Measurements from ENCODE around the gene SLC43A3.
"Not testable (repeated sequence)": the region's sequence is repeated elsewhere in the genome, so short reads cannot be mapped to it uniquely, and the experiment has no call there.

Gene SLC43A3

DNA sequence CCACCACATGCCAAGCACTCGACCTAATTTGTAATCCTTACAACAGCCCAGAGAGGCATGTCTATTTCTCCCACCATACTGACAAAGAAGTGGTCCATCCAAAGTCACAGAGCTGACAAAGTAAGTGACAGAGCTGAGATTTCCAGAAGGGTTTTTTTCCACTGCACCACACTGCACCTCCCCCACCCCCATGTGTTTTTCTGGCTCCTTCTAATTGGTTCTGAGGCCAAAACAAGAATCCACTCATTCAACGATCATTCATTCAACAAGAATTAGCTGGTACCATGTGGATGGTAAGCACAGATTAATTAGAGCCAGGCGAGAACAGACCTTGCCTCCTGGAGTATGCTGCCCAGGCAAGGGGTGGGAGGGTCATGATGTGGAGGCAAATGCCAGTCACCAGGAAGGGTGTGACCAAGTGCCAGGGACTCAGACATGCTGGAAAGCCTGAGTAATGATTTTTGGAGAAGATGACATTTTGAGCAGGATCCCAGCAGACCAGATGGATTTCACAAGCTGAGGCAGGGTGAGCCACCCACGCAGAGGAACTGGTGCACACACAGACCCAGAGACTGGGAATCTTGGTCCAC lies 21.6 kb downstream of the SLC43A3 start:
- no peak for DNase-seq (ENCODE audit: low read depth, low spot score)

DNA sequence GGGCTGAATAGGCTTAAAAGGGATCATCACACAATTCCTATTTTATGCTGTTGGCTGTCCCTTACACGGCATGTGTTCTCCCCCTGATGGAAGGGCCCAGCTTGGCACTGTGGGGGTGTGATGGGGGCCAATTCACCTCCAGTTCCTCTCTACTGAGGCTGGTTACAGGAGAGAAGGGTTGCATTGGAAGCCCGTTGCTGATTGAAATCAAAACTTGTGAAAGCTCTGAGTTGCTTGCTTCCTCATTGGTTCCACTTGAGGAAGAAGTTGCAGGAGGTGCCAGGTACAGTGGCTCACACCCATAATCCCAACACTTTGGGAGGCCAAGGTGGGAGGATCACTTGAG lies 23.1 kb downstream of the SLC43A3 start:
- no peak for DNase-seq (ENCODE audit: low read depth, low spot score)

DNA sequence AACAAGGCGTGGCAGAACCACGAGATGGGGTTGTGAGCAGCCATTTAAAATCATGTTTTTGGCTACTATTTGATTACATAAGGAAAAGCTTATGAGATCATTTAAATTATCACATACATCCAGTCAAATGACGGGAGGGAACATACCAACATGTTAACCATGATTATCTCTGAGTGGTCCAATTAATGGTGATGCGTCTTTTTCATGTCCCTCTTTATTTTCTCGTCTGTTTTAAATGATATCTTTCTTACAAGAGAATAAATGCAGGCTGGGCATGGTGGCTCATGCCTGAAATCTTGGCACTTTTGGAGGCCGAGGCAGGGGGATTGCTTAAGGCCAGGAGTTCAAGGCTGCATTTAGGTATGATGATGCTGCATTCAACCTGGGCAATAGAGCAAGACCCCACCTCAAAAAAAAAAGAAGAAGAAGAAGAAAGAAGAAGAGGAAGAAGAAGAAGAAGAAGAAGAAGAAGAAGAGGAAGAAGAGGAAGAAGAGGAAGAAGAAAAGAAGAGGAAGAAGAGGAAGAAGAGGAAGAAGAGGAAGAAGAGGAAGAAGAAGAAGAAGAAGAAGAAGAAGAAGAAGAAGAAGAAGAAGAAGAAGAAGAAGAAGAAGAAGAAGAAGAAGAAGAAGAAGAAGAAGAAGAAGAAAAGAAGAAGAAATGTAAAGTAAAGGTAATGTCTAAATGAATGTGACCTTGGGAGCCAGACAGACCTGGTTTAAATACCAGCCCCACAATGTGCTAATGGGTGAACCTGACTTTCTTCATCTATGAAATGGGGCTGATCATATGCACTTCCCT lies 23.7 kb downstream of the SLC43A3 start:
- not testable (repeated sequence) for DNase-seq (ENCODE audit: low read depth, low spot score)

DNA sequence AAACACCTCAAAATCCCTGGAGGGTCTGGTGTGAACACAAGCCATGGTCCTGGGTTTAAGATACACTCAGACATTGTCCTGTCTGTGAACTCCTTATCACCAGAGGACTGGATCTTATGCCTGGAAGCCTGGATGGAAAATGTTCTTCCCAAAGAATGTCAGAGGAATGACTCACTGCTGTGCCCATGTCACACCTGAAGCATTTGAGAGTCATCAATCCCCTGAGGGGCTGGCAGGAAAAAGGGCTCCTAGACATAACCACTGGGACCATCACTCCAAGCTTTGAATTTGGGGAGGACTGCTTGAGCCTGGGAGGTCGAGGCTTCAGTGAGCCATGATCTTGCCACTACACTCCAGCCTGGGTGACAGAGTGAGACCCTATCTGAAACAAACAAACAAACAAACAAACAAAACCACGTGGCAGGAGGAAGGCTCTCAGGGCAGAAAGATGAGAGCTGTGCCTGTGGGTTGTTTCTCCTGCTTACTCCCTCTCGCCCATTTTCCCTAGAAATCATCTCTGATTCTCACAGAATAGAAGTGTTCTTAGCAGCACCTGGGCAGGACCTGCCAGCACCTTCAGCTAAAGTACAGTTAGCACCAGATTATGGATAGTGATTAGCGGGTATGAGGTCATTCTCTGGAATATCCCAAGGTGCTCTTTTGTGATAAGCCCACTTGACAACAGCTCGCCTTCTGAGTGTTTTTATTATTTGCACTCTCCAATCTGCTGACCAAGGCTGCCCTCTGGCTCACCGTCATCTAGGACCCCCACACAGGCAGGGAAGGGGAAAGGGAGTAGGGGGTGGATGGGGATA lies 24.5 kb downstream of the SLC43A3 start:
- no peak for DNase-seq (ENCODE audit: low read depth, low spot score)

DNA sequence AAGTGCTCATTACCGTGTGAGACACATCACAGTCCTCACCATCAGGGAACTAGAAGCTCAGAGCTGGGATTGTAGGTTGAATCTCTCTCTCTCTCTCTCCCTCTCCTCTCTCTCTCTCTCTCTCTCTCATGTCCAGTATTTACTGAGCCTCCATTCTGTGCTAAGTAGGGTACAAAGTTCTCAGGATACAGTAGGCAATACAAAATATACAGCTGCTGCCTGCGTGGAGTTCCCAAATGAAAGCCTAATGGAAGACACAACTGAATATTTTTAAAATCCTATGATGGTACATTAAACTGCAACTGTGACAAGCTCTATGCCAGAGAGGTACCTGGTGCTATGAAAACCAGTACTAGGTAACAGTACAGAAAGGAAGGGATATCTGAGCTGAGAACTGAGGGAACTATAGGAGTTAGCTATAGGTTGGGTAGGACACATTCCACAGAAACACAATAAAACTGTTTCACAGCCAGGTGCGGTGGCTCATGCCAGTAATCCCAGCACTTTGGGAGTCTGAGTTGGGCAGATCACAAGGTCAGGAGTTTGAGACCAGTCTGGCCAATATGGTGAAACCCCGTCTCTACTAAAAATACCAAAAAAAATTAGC lies 26.8 kb downstream of the SLC43A3 start:
- no peak for DNase-seq (ENCODE audit: low read depth, low spot score)

DNA sequence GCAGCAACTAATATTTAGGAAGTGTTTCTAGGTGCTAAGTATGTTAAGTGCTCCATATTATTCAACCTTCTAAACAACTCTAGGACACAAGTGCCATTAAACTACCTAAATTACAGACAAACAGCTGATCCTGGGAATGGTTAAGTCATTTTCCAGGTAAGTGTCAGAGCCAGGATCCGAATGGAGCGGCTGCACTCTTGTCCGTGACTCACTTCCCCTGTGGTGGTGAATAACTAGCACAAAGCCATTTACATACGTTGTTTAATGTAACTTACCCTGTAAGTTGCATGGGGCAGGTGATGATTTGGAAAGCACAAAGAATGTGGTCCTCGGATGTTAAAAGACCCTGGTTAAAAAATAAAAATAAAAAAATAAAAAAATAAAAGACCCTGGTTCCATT lies 27.7 kb downstream of the SLC43A3 start:
- DNase-seq (ENCODE audit: low read depth, low spot score): no peak

DNA sequence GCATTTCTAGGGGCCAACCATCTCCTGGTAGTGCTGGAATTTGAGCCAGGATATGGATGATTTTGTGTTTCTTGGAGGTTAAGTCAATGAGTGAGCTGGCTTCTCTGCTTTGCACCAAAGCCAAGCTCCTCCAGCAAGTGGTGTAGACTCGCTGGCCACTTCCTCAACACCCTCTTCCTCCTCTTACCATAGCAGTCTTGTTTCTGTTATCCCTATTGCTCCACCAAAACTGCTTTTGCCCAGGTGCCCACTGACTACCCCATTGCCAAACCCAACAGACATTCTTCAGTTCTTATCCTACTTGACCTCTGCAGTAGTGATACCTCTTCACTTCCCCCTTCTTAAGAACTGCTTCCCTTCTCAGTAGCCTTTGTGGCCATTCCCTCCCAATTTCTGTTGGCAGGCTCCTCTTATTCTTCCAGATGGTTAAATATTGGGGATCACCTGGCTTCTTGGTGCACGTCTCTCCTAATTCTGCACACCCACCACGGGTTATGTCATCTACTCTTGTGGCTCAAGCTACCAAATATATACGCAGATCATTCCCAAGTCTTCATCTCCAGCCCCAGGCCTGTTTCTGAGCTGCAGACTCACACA lies 29.4 kb downstream of the SLC43A3 start:
- DNase-seq (ENCODE audit: low read depth, low spot score): no peak

DNA sequence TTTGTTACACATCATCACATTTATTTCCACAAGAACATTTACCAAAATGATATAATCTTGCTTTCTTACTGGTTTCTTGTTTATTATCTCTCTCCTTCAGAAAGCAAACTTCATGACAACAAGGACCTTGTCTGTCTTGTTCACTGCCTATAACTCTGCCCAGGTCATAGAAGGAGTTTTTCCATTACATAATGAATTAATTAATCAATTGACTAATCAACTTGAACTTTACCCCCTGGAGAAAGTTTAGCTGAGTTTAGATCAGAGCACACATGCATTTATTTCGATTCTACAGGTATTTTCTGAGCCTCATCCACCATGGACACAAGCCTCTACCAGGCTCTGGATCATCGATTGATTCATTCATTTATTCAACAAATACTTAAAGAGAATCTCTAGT lies 30.2 kb downstream of the SLC43A3 start:
- DNase-seq (ENCODE audit: low read depth, low spot score): no peak

DNA sequence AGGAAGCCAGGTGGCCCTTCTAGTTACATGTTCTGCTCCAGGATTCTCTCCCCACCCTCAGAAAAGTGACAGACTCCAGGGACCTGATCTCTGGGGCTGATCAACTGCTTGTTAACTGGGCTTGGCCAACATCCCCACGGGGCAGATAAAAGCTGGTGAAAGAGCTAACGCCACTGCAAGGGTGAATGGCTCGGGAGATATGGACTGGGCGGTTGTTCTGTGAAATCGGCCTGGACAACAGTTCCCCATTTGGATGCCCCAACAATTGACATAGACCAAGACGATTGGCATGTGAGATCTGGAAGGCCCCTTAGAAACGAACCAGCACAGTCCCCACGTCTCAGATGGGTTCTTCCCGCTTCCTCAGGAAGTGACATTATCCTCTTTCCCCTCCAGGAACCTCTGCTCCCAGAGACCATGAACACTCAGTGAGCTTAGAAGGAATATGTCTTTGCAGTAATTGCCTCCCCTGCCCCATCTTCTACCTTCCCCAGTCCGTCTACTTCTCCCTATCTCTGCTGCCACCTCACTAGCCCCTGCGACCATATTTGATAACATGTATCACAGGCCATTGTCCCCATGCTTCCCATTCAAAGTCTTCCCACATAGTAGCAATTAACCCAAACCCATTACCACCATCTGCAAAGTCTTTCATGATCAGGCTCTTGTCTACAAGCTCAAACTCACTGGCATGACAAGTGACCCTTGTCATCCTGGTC lies 30.9 kb downstream of the SLC43A3 start:
- DNase-seq (ENCODE audit: low read depth, low spot score): no peak

DNA sequence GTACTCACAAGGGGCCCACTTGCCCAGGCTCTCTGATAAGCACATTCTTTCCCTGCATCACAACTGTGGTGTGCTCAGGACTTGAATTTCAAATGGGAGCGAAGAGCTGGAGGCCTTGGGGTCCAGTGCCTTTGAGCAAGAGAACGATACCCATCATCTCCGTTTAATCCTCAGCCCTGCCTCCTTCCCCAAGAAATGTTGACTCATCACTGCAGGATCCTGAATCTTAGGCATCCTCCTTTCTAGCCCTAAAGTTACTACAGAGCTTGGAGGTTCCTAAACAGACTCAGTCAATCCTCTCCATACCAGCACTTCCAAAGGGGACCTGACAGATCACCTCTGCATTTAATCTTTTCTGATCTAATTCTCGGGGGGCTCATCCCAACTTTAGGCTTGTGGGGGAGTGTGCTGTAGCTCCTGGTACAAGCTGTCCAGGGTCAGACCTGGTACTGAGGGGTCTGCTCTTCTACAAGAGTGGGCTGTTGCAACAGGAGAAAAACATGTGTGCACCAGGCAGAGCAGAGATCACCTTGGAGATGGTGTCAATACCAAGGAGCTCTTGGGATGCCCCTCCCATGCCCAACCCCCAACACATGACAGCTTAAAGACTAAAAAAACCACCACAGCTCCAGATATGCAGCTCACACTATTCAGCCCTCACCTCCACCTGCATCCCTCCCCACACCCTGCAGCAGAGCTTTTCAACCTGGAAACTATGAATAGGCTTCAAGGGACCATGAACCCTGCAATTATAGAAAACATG lies 32.5 kb downstream of the SLC43A3 start:
- DNase-seq (ENCODE audit: low read depth, low spot score): no peak

DNA sequence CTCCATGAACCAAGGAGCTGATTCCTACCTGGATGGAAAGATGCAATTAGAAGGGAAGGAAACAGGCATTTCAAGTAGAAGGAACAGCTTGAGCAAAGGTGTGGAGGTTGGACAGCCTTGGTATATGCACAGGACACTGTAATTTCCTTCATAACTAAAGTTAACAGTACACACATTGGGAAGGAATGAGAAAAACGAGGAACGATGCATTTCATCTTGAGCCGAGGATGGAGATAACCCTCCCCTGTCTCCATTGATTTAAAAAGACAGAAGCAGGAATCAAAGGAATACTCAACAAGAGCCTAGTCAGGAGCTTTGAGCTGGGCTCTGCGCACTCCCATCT lies 34.2 kb downstream of the SLC43A3 start:
- DNase-seq (ENCODE audit: low read depth, low spot score): no peak

DNA sequence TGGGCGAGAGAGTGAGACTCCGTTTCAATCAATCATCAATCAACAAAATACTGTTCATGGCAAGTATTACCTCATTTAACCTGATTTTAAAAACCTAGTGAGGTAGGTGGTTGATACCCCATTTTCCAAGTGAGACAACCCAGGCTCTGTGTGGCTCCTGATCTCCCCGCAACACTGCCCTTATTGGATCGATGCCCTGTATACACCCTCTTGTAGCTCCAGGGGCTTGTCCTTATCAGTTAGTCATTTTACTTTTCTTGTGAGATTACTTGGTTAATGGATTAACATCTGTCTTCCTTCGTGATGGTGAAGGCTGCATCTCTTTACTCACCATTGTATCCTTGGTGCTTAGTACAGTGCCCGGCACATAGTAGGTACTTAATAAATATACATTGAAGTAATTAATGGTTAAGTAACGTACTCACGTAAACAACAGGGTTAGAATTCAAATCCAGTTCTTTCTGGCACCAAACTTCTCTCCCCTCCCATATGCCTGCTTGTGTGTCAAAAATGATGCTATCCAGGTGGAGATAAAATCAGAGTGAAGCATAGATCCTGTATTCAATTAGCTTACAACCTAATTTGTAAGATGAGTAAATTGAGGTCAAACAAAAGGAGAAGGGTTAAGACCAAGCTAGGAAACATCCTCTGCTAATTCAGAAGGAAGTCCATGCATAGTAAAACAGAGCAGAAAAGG lies 34.7 kb downstream of the SLC43A3 start:
- DNase-seq (ENCODE audit: low read depth, low spot score): no peak

DNA sequence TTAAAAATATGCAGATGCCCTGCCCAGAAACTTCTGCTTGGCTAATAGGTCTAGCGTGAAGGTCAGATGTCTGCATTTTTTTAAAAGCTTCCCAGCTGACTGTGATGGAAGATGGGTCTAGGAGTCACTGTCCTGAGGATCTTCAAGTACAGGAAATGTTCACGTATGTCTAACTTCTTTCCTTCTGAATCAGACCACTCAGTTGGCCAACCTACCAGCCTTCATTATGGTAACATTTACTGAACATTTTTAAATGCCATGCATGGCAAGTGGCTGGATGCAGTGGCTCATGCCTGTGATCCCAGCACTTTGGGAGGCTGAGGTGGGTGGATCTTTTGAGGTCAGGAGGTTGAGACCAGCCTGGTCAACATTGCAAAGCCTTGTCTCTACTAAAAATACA lies 35.4 kb downstream of the SLC43A3 start:
- no peak for DNase-seq (ENCODE audit: low read depth, low spot score)

DNA sequence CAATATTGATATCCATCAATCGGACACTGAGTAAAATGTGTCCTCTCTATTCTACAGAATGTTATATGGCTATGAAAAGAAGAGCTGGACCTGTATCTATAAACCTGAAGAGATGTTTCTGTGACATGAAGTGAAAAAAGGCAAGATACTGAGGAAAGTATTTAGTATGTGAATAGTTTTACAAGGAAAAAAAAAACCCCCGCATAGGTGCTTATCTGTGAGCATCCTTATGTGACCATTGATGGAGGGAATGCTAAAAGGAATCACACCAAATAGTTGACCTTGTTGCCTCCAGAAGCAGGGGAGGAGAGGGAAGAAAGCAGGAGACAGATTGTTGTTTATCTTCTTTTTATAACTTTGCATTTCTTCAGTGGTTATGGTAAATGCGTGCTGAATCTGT lies 35.8 kb downstream of the SLC43A3 start:
- no peak for DNase-seq (ENCODE audit: low read depth, low spot score)

DNA sequence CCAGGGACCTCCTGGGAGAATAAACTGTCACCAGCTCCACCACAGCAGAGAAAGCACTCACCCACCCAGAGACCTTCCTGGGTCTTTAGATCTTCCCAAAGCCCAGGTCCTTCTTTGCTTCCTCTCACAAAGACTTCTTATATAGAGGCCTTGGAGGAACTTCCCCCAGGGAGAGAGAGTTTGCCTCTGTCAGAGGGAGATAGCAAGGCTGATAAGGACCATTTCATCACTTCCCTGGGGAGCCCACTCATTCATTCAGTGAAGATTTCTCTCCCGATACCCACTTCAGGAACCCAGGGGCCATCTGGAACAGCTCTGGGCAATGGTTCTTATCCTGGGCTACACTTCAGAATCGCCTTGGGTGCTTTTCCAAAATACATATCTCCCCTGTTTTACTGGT lies 36.4 kb downstream of the SLC43A3 start, which contains the start of gene PRG2:
TSS of gene PRG2 (minus strand) at position 116 of the 400 bp plus-strand sequence. CDS start 706 bp downstream, outside the sequence.
- DNase-seq (ENCODE audit: low read depth, low spot score): no peak

DNA sequence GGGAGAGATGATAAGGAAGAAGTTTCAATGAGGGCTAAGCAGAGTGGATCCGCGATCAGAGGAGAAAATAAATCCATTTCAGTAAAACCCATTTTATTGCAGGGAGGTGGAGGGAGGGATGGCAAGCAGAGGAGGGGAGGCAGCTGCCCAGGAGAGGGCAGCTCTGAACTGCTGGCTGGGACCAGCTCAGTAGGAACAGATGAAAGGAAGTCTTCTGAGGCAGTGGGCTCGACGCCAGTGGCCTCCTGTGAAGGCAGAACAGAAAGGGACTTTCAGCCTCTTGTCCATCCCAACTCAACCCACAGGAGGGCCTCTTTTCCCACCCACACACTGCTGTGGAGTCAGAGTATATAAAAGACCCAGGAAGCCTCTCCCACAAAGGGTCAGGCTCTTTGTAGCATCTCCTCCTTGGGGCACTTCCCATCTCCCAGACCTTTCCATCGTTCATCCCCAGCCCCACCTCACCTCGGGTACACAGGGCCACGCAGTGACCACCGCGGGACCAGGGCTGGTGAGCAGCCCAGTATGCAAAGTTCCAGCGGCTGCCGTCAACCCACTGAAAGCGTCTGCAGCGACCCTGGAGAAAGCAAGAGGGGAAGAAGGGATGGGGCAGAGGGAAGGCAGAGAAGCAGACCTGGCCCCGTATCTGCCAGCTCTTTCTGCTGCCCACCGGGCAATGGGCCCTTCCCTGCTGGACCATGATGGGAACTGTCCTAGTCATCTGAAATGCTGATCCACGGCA lies 39.5 kb downstream of the SLC43A3 start:
- peak; percentile 26 for DNase-seq (ENCODE audit: low read depth, low spot score)

DNA sequence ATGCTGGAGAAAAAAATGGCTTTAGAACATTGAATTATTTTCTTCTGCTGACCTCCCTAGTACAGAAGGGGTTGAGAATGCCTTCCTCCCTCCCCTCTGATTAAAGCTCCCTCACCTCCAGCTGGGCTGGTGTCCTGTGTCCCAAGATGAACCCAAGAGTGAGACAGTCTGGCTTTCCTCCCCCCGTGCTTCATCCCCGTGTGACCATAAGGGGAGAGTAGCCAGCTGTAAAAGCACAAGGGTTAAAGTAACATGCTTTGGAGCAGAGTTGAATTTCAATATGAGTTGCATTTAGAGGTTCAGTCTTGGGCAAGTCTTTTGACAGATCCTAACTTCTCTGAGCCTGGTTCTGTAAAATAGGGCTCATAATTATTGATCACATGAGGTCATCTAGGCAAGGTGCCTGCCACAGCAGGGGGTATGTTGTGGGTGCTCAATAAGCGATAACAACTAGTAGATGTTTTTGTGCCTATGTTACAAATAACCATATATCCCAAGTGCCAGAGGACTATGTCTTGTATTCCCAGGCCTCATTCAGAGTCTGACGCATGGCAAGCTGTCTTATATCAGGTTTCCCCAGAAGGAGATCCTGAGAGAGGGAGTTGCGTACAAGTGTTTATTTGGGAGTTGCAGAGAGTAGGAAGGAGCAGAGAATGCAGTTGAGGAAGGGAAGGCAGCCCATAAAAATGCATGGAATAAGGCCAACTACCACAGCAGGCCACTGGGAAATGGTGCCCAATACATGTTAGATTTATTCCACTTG lies 40.6 kb downstream of the SLC43A3 start:
- peak; percentile 18 for DNase-seq (ENCODE audit: low read depth, low spot score)

DNA sequence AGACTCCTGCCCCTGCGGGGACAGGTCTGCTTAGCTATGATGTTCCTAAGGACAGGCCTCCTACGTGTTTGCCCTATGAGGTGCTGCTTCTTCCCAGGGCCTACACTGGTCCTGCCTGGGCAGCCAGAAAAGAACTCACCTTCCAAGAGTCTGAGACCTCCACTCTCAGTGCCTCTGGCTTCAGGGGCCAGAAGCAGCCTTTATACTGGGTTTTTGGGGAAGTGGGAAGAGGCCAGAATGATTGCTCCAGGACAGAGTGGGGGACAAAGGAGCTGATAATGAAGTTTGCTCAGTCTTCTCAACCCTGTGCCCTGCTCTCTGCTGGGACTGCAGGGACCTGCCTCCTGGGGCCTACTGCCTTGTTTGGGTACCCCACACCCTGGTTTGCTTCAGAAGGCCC lies 45.9 kb downstream of the SLC43A3 start, which contains the start of gene PRG3:
TSS of gene PRG3 (minus strand) at position 176 of the 400 bp plus-strand sequence. CDS start 442 bp downstream, outside the sequence.
- DNase-seq (ENCODE audit: low read depth, low spot score): no peak

All from smooth muscle cell of the brain vasculature (primary cell).